Activated T-helper 1 cell treated with anti-CD3 and anti-CD28 coated beads, Interleukin-12 subunit alpha, Interleukin-12 subunit beta, Interleukin-2, Interleukin-4 antibody, amounts not matched to agents 30 ng/mL and 10 ng/mL and 1 ng/mL, durations not matched to agents 14 hours and 24 hours and 36 hours (primary cell): Measurements from ENCODE around the gene PCP4L1. TPM values are rescaled to one million over a fixed set of nuclear protein-coding genes. Genes with fewer than 3 reads are reported as not detected.
"Not testable (repeated sequence)": the region's sequence is repeated elsewhere in the genome, so short reads cannot be mapped to it uniquely, and the experiment has no call there.

ENCODE experiments used
- DNase-seq: peaks from one replicate; pipeline ENCODE4 v3.0.0; 2021; ENCODE audit warnings: low spot score
- H3K27ac Mint-ChIP-seq: one replicate; pipeline ENCODE4 v1.8.0; 2021; ENCODE audit warnings: mild to moderate bottlenecking, mixed read lengths
- H3K27me3 Mint-ChIP-seq: one replicate; pipeline ENCODE4 v1.8.0; 2022; ENCODE audit warnings: mild to moderate bottlenecking, moderate library complexity, mixed read lengths; ENCODE audit not compliant: insufficient read depth
- H3K36me3 Mint-ChIP-seq: one replicate; pipeline ENCODE4 v1.8.0; 2021; ENCODE audit warnings: low read depth, mixed read lengths
- H3K4me1 Mint-ChIP-seq: one replicate; pipeline ENCODE4 v1.8.0; 2021; ENCODE audit warnings: low read depth, mixed read lengths
- H3K4me3 Mint-ChIP-seq: one replicate; pipeline ENCODE4 v1.8.0; 2021; ENCODE audit warnings: mild to moderate bottlenecking, moderate library complexity, mixed read lengths
- H3K9me3 Mint-ChIP-seq: one replicate; pipeline ENCODE4 v1.8.0; 2021; ENCODE audit warnings: mixed read lengths
- intact Hi-C: fragments of 100-400 bp; cut with micrococcal nuclease; formaldehyde crosslinking; loops from one replicate; pipeline ENCODE4 v1.15.1; 2024
- total RNA-seq: library from RNA; stranded (reverse); gene quantifications from 2 replicates; pipeline ENCODE4 v1.2.3, GENCODE V29; 2022

The PCP4L1 gene
- total RNA-seq, 1 donor from 2014 or later, result not detected

GRCh38 chr1:161314201-161314981 is 55.8 kb downstream of the PCP4L1 start, which contains the start of gene SDHC:
Gene SDHC (plus strand): TSS chr1:161314381. CDS start chr1:161314406, 25 bp downstream.
- DNase-seq, result peak; percentile 88
- Mint-ChIP-seq H3K27ac (peak within 1 kb of the TSS; percentile 87), H3K4me3 (peak within 1 kb of the TSS; percentile 99), H3K36me3 (peaks cover 2% of the 10 kb centered on the region), H3K27me3 (peaks cover 2% of the 10 kb centered on the region), H3K4me1 (peaks cover 26% of the 10 kb centered on the region), H3K9me3 (no peaks in the 10 kb centered on the region)
- intact Hi-C loops, result loop anchor here (1.0 to 2.0 kb wide), 5 partner anchors 8 to 112 kb away; partner anchors contain the start of gene NDUFS2

DNA sequence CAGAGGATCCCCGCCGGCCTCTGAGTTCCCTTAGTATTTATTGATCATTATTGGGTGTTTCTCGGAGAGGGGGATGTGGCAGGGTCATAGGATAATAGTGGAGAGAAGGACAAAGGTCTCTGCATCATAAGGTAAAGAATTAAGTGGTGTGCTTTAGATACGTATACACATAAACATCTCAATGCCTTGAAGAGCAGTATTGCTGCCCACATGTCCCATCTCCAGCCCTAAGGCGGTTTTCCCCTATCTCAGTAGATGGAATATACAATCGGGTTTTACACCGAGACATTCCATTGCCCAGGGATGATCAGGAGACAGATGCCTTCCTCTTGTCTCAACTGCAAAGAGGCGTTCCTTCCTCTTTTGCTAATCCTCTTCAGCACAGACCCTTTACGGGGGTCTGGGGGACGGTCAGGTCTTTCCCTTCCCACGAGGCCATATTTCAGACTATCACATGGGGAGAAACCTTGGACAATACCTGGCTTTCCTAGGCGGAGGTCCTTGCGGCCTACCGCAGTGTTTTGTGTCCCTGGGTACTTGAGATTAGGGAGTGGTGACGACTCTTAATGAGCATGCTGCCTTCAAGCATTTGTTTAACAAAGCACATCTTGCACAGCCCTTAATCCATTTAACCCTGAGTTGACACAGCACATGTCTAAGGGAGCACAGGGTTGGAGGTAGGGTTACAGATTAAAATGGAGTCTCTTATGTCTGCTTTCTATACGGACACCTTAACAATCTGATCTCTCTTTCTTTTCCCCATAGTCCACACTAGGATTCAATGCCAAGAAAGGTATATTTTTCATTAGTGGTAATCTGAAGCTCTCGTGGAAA is 57.5 kb downstream of the PCP4L1 start:
- intact Hi-C loops, result loop anchor here (2.0 kb wide), 1 partner anchor 75 kb away; no protein-coding TSS in a partner anchor
- Mint-ChIP-seq H3K4me3 (peak overlapping the region; percentile 99), H3K4me1 (peaks cover 26% of the 10 kb centered on the region)
- H3K27ac Mint-ChIP-seq, H3K27me3 Mint-ChIP-seq, H3K36me3 Mint-ChIP-seq, H3K9me3 Mint-ChIP-seq, DNase-seq: not testable (repeated sequence)

- Mint-ChIP-seq H3K27me3 (no peaks in the 10 kb centered on the region), H3K36me3 (peaks cover 22% of the 10 kb centered on the region)
- intact Hi-C loops, result no loop called here
Observed at GRCh38 chr1:161324020-161324419, 65.5 kb downstream of the PCP4L1 start.

DNA sequence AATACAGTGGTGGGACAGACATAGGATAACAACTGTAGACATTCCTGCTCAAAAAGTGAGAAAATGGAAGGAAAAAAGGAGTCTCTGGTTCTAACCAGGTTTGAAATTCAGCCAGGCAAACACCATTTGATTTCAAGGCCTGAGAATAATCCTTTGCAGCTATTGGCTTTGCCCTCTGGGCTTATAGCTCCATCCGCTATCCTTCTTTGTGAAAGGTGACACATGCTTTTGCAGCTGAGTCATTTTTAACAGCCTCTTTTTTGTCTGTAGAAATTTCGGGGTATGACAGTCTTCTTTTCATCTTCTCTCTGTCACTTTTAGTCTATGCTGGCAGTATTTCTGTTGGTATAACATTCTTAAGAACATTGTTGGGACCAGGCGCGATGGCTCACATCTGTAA is 71.8 kb downstream of the PCP4L1 start:
- H3K27ac Mint-ChIP-seq, result no peak overlapping the region
- intact Hi-C loops, result no loop called here
- no peaks in the 10 kb centered on the region for H3K4me1 Mint-ChIP-seq
- H3K9me3 Mint-ChIP-seq, result no peaks in the 10 kb centered on the region
- H3K4me3 Mint-ChIP-seq, result no peak overlapping the region
- no peaks in the 10 kb centered on the region for H3K27me3 Mint-ChIP-seq
- H3K36me3 Mint-ChIP-seq, result peaks cover 32% of the 10 kb centered on the region
- DNase-seq, result no peak

More at GRCh38 chr1:161324020-161324419, 65.5 kb downstream of the PCP4L1 start:
- no peak for DNase-seq
- no peaks in the 10 kb centered on the region for H3K9me3 Mint-ChIP-seq
- no peak overlapping the region for H3K27ac Mint-ChIP-seq
- peaks cover 10% of the 10 kb centered on the region for H3K4me1 Mint-ChIP-seq
- H3K4me3 Mint-ChIP-seq, result no peak overlapping the region

- H3K4me3 Mint-ChIP-seq, result no peak overlapping the region
- no peak overlapping the region for H3K27ac Mint-ChIP-seq
- H3K4me1 Mint-ChIP-seq, result no peaks in the 10 kb centered on the region
- H3K9me3 Mint-ChIP-seq, result no peaks in the 10 kb centered on the region
- DNase-seq, result no peak
- intact Hi-C loops, result no loop called here
- H3K36me3 Mint-ChIP-seq, result peaks cover 34% of the 10 kb centered on the region
- H3K27me3 Mint-ChIP-seq, result no peaks in the 10 kb centered on the region
Observed at GRCh38 chr1:161333166-161333565, 74.6 kb downstream of the PCP4L1 start.

Other genes with a start within 250 kb of the PCP4L1 start
- 11.9 and 13.5 TPM in 2 replicates for gene F11R, start 237.6 kb upstream of the PCP4L1 start, total RNA-seq
- 40.5 and 43.3 TPM in 2 replicates for gene TSTD1, start 219.8 kb upstream of the PCP4L1 start, total RNA-seq
- 50.6 and 51.5 TPM in 2 replicates for gene USF1, start 212.8 kb upstream of the PCP4L1 start, total RNA-seq
- 149 and 151 TPM in 2 replicates for gene ARHGAP30, start 188.9 kb upstream of the PCP4L1 start, total RNA-seq
- gene NECTIN4, start 169.2 kb upstream of the PCP4L1 start, total RNA-seq, result not detected in 2 replicates
- not detected in 2 replicates for gene KLHDC9, start 160.4 kb upstream of the PCP4L1 start, total RNA-seq
- 147 and 164 TPM in 2 replicates for gene PFDN2, start 140.7 kb upstream of the PCP4L1 start, total RNA-seq
- 51.3 and 56.3 TPM in 2 replicates for gene NIT1, start 140.6 kb upstream of the PCP4L1 start, total RNA-seq
- gene DEDD, start 126.1 kb upstream of the PCP4L1 start, total RNA-seq, result 44.5 and 48.0 TPM in 2 replicates
- gene UFC1, start 104.8 kb upstream of the PCP4L1 start, total RNA-seq, result 86.3 and 94.5 TPM in 2 replicates
- 32.9 and 38.2 TPM in 2 replicates for gene USP21, start 99.2 kb upstream of the PCP4L1 start, total RNA-seq
- gene PPOX, start 92.3 kb upstream of the PCP4L1 start, total RNA-seq, result 25.1 and 26.0 TPM in 2 replicates
- gene B4GALT3, start 81.2 kb upstream of the PCP4L1 start, total RNA-seq, result 66.4 and 68.2 TPM in 2 replicates
- gene ADAMTS4, start 59.7 kb upstream of the PCP4L1 start, total RNA-seq, result 0.23 and 0.24 TPM in 2 replicates
- gene NDUFS2, start 56.4 kb upstream of the PCP4L1 start, total RNA-seq, result 72.9 and 84.1 TPM in 2 replicates
- 0.93 and 1.5 TPM in 2 replicates for gene FCER1G, start 43.5 kb upstream of the PCP4L1 start, total RNA-seq
- not detected in 2 replicates for gene APOA2, start 35.1 kb upstream of the PCP4L1 start, total RNA-seq
- gene TOMM40L, start 32.7 kb upstream of the PCP4L1 start, total RNA-seq, result 25.3 and 28.0 TPM in 2 replicates
- gene NR1I3, start 20.5 kb upstream of the PCP4L1 start, total RNA-seq, result not detected in 2 replicates
- gene MPZ, start 51.2 kb downstream of the PCP4L1 start, total RNA-seq, result 3.0 and 4.0 TPM in 2 replicates
- 157 and 162 TPM in 2 replicates for gene SDHC, start 55.6 kb downstream of the PCP4L1 start, total RNA-seq
- not detected in 2 replicates for gene CFAP126, start 109.1 kb downstream of the PCP4L1 start, total RNA-seq
- not detected in 2 replicates for gene FCGR2A, start 246.7 kb downstream of the PCP4L1 start, total RNA-seq